NCI-H226 (cell line): Measurements from ENCODE around the gene VAV3.

Experiments
- DNase-seq: peaks from one replicate; pipeline ENCODE4 v3.0.0-alpha.2; 2015

Gene VAV3

GRCh38 chr1:107966550-107966949 is 1.6 kb upstream of the VAV3 start:
- DNase-seq: no peak

GRCh38 chr1:107964336-107965109 is 457 bp downstream of the VAV3 start:
- no peak for DNase-seq

- no peak for DNase-seq
These were observed 1.2 kb downstream of the VAV3 start for GRCh38 chr1:107963601-107964335.

- no peak for DNase-seq
These were observed 2.0 kb downstream of the VAV3 start for GRCh38 chr1:107963008-107963407.

GRCh38 chr1:107954719-107955415 is 10.1 kb downstream of the VAV3 start:
- no peak for DNase-seq

- DNase-seq: no peak
These were observed 10.9 kb downstream of the VAV3 start for GRCh38 chr1:107954126-107954525.

GRCh38 chr1:107953556-107953955 is 11.4 kb downstream of the VAV3 start:
- no peak for DNase-seq

GRCh38 chr1:107952989-107953388 is 12.0 kb downstream of the VAV3 start:
- DNase-seq: no peak

GRCh38 chr1:107950464-107950863 is 14.5 kb downstream of the VAV3 start:
- DNase-seq: no peak

GRCh38 chr1:107949467-107950253 is 15.3 kb downstream of the VAV3 start:
- DNase-seq: no peak

GRCh38 chr1:107946794-107947193 is 18.2 kb downstream of the VAV3 start:
- DNase-seq: no peak

GRCh38 chr1:107943694-107944093 is 21.3 kb downstream of the VAV3 start:
- DNase-seq: no peak

- no peak for DNase-seq
These were observed 22.2 kb downstream of the VAV3 start for GRCh38 chr1:107942814-107943213.

- no peak for DNase-seq
These were observed 23.4 kb downstream of the VAV3 start for GRCh38 chr1:107941531-107941930.

- DNase-seq: no peak
These were observed 23.9 kb downstream of the VAV3 start for GRCh38 chr1:107941123-107941522.

- no peak for DNase-seq
These were observed 24.3 kb downstream of the VAV3 start for GRCh38 chr1:107940701-107941100.

GRCh38 chr1:107940017-107940577 is 24.9 kb downstream of the VAV3 start:
- DNase-seq: no peak

- no peak for DNase-seq
These were observed 25.7 kb downstream of the VAV3 start for GRCh38 chr1:107939256-107939655.

GRCh38 chr1:107936498-107937481 is 28.2 kb downstream of the VAV3 start:
- DNase-seq: peak; percentile 84

GRCh38 chr1:107935396-107936064 is 29.4 kb downstream of the VAV3 start:
- DNase-seq: no peak

GRCh38 chr1:107934578-107934977 is 30.4 kb downstream of the VAV3 start:
- DNase-seq: no peak
